Measurements from ENCODE around the gene VEZF1. TPM values are rescaled to one million over a fixed set of nuclear protein-coding genes. Genes with fewer than 3 reads are reported as not detected.

The VEZF1 gene
- total RNA-seq, 5 donors from 2014 or later (not counting 1 experiment from before 2014, with no cell fraction given) = 43.1 to 68.1 (median 63.8) TPM

DNA sequence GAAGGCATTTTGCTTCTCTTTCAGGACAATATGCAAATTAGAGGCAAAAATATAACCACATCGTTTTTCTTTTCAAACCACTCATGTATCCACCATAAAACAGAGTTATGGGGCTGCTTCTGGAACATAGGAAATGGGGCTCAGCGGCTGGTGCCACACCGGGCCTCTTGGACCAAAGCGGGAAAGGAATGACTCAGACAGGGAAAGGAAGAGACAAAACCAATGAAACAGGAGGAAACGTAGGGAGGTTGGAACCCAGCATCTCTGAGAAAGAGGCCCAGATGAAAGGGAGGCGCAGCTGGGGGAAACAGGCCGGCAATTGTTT lies 61.4 kb downstream of the VEZF1 start:
- 70% methylated on average over 2 of the region's 7 CpGs for WGBS (ENCODE audit: insufficient coverage)
- Histone ChIP-seq H3K9me3 (no peaks in the 10 kb centered on the region), H3K27ac (ENCODE audit: low read length) (no peak overlapping the region), H3K4me1 (ENCODE audit: control insufficient read depth in 1 of 2, extremely low read depth in 1 of 2, insufficient read depth in 2 of 2, low read length in 2 of 2) (peaks cover 0 to 7% of the 10 kb centered on the region in 2 experiments), H3K4me3 (ENCODE audit: control insufficient read depth in 1 of 2, extremely low read depth in 1 of 2, low read length in 1 of 2) (no peak overlapping the region), H3K27me3 (replicated peaks in 1 of 2; ENCODE audit: control insufficient read depth in 2 of 2, extremely low read depth in 1 of 2, insufficient read depth in 2 of 2, low read length in 1 of 2) (peaks cover 0 to 37% of the 10 kb centered on the region in 2 experiments), H3K36me3 (ENCODE audit: control insufficient read depth in 2 of 2, extremely low read depth in 1 of 2, insufficient read depth in 1 of 2, low read length in 1 of 2) (no peaks in the 10 kb centered on the region)
- Mint-ChIP-seq H3K27me3 (peaks cover 6 to 31% of the 10 kb centered on the region in 2 donors), H3K4me3 (no peak overlapping the region), H3K4me1 (peaks cover 0 to 5% (median 0%) of the 10 kb centered on the region in 3 donors), H3K27ac (no peak overlapping the region), H3K36me3 (no peaks in the 10 kb centered on the region), H3K9me3 (no peaks in the 10 kb centered on the region)
- ATAC-seq (replicated peaks in 1 of 4) = no peak
- DNase-seq = no peak
- CTCF ChIA-PET = interaction anchor here in 1 of 2 donors (0.7 kb wide), 1 partner anchor 214 kb away, joined by 3 read pairs; no protein-coding TSS in a partner anchor
- POLR2A ChIA-PET = no interaction called here

DNA sequence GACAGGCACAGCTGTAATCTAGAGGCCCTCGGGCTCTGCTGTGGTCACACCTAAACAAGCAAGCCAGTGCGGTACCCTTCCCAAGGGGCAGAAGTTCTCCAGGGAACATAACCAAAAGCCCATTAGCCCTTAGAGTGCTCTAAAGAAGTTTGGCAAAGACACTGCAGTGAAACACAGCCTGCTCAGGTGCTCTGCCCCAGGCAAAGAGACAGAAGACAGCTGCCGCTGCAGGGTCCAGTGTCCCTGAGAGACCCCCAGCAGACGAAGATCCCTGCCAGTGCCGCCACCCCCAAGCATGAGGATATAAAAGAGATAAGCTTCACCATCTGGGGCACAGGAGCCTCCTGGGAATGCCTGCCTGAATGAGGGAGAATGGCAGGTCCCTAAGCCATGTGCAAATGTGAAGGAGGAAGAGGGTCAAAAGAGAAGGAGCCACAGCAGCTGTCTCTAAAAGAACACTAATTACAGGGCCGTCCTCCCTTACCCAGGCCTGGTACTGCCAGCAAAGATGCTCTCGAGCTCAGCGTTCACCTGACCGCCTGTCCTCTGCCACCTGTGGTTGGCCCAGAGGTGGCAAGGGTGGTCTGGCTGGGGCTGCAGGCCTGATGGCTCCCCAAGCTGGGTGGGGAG lies 62.6 kb downstream of the VEZF1 start:
- Histone ChIP-seq H3K27me3 (replicated peaks in 1 of 2; ENCODE audit: control insufficient read depth in 2 of 2, extremely low read depth in 1 of 2, insufficient read depth in 2 of 2, low read length in 1 of 2) (peaks cover 0 to 41% of the 10 kb centered on the region in 2 experiments), H3K4me1 (ENCODE audit: control insufficient read depth in 1 of 2, extremely low read depth in 1 of 2, insufficient read depth in 2 of 2, low read length in 2 of 2) (peaks cover 0 to 7% of the 10 kb centered on the region in 2 experiments), H3K27ac (ENCODE audit: low read length) (no peak overlapping the region), H3K9me3 (no peaks in the 10 kb centered on the region), H3K36me3 (ENCODE audit: control insufficient read depth in 2 of 2, extremely low read depth in 1 of 2, insufficient read depth in 1 of 2, low read length in 1 of 2) (no peaks in the 10 kb centered on the region), H3K4me3 (ENCODE audit: control insufficient read depth in 1 of 2, extremely low read depth in 1 of 2, low read length in 1 of 2) (no peak overlapping the region)
- 92% methylated on average over 8 of the region's 9 CpGs for WGBS (ENCODE audit: insufficient coverage)
- no peak overlapping the region for H3K27ac Mint-ChIP-seq
- no peak for DNase-seq
- peaks cover 0 to 5% (median 0%) of the 10 kb centered on the region in 3 donors for H3K4me1 Mint-ChIP-seq
- ChIA-PET CTCF (interaction anchor here in 1 of 2 donors (0.7 kb wide), 1 partner anchor 32 kb away, joined by 5 read pairs; no protein-coding TSS in a partner anchor), POLR2A (no interaction called here)
- H3K27me3 Mint-ChIP-seq = peaks cover 6 to 27% of the 10 kb centered on the region in 2 donors
- no peak for ATAC-seq (replicated peaks in 1 of 4)
- no peak overlapping the region for H3K4me3 Mint-ChIP-seq
- no peaks in the 10 kb centered on the region for H3K9me3 Mint-ChIP-seq
- H3K36me3 Mint-ChIP-seq = no peaks in the 10 kb centered on the region

DNA sequence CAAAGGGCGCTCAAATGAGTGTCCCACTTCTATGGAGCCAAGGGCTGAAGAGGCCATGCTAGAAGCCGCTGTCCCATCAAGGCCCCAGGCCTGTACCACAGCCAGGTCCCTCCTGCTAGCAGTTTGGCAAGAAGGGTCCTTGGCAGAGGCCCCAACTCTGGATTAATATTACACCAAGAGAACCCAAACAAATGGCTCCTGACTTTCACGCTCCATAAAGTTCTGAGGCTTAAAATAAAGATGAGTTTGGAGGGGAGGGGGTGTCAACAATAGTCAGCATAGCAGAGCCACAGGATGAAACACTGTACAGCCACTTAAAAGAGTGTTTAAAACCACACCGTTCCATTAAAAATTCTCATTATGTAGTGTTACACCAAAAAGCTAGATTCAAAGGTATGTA lies 63.4 kb downstream of the VEZF1 start:
- Mint-ChIP-seq H3K9me3 (no peaks in the 10 kb centered on the region), H3K27me3 (peaks cover 6 to 23% of the 10 kb centered on the region in 2 donors), H3K4me3 (no peak overlapping the region), H3K36me3 (no peaks in the 10 kb centered on the region), H3K27ac (no peak overlapping the region), H3K4me1 (peaks cover 0 to 5% (median 0%) of the 10 kb centered on the region in 3 donors)
- Histone ChIP-seq H3K4me1 (ENCODE audit: control insufficient read depth in 1 of 2, extremely low read depth in 1 of 2, insufficient read depth in 2 of 2, low read length in 2 of 2) (peaks cover 0 to 7% of the 10 kb centered on the region in 2 experiments), H3K36me3 (ENCODE audit: control insufficient read depth in 2 of 2, extremely low read depth in 1 of 2, insufficient read depth in 1 of 2, low read length in 1 of 2) (no peaks in the 10 kb centered on the region), H3K27ac (ENCODE audit: low read length) (no peak overlapping the region), H3K27me3 (replicated peaks in 1 of 2; ENCODE audit: control insufficient read depth in 2 of 2, extremely low read depth in 1 of 2, insufficient read depth in 2 of 2, low read length in 1 of 2) (peaks cover 0 to 36% of the 10 kb centered on the region in 2 experiments), H3K9me3 (no peaks in the 10 kb centered on the region), H3K4me3 (ENCODE audit: control insufficient read depth in 1 of 2, extremely low read depth in 1 of 2, low read length in 1 of 2) (no peak overlapping the region)
- DNase-seq (no peak), ATAC-seq (replicated peaks in 1 of 4) (no peak)
- ChIA-PET POLR2A (no interaction called here), CTCF (interaction anchor here in 1 of 2 donors (0.7 kb wide), 1 partner anchor 31 kb away, joined by 5 read pairs; no protein-coding TSS in a partner anchor)
- 63% methylated on average over 1 of the region's 4 CpGs for WGBS (ENCODE audit: insufficient coverage)

Other genes starting within 250 kb of the VEZF1 start
- gene CCDC182, start 243.0 kb downstream of the VEZF1 start, total RNA-seq = not detected
- gene MRPS23, start 138.2 kb downstream of the VEZF1 start, total RNA-seq = 10 to 100 TPM; 13.3 to 32.3 (median 25.2) TPM
- 1 to 10 TPM in 1 of 5 donors, under 1 TPM in 3, not detected in 1; 0.33 to 1.4 (median 0.74) TPM for gene CUEDC1, start 32.8 kb downstream of the VEZF1 start, total RNA-seq
- 100 to 1,000 TPM; 112 to 266 (median 261) TPM for gene SRSF1, start 19.0 kb upstream of the VEZF1 start, total RNA-seq
- 10 to 100 TPM; 30.4 to 42.1 (median 34.9) TPM for gene DYNLL2, start 95.2 kb upstream of the VEZF1 start, total RNA-seq
- gene OR4D1, start 160.1 kb upstream of the VEZF1 start, total RNA-seq = 1 to 10 TPM; 1.3 to 2.2 (median 1.8) TPM
- gene OR4D2, start 178.7 kb upstream of the VEZF1 start, total RNA-seq = not detected
- under 1 TPM in 1 of 5 donors, not detected in 4; 0.13 TPM for gene EPX, start 204.5 kb upstream of the VEZF1 start, total RNA-seq
- gene MKS1, start 231.0 kb upstream of the VEZF1 start, total RNA-seq = 10 to 100 TPM; 12.7 to 32.6 (median 22.3) TPM

All from T-cell (primary cell).